Mesenchymal stem cell (in vitro differentiated cells and primary cell): Measurements from ENCODE around the gene MEF2A.
A peak's percentile ranks its signal among the peaks of the same experiment; 100 is the strongest.

Source experiments
- DNase-seq: peaks from one replicate; pipeline ENCODE4 v3.0.0-alpha.2; 2013
- H2AFZ ChIP-seq: one replicate; pipeline ENCODE4 v1.6.1; 2013; ENCODE audit warnings: low read depth, mild to moderate bottlenecking, control low read depth, inconsistent platforms, low read length, moderate library complexity
- H2AK5ac ChIP-seq: 2 replicates; pipeline ENCODE4 v1.6.1; 2013; ENCODE audit warnings: low read length, moderate library complexity, mild to moderate bottlenecking, inconsistent platforms; ENCODE audit not compliant: severe bottlenecking
- H2BK120ac ChIP-seq: one replicate; pipeline ENCODE4 v1.6.1; 2013; ENCODE audit warnings: low read depth, mild to moderate bottlenecking, inconsistent platforms, low read length, moderate library complexity
- H2BK12ac ChIP-seq, 2 experiments: one replicate each; pipeline ENCODE4 v1.6.1; 2013; ENCODE audit warnings: inconsistent platforms in 2 of 2, low read length in 2 of 2, mild to moderate bottlenecking in 2 of 2, moderate library complexity in 2 of 2, control low read depth in 1 of 2
- H2BK15ac ChIP-seq: one replicate; pipeline ENCODE4 v1.6.1; 2013; ENCODE audit warnings: mild to moderate bottlenecking, low read depth, inconsistent platforms; ENCODE audit not compliant: poor library complexity, severe bottlenecking
- H2BK5ac ChIP-seq: 2 replicates; pipeline ENCODE4 v1.6.1; 2013; ENCODE audit warnings: low read depth, mild to moderate bottlenecking, low read length, control low read depth, inconsistent platforms; ENCODE audit not compliant: poor library complexity, severe bottlenecking
- H3K14ac ChIP-seq, 2 experiments: one replicate each; pipeline ENCODE4 v1.6.1; 2013; ENCODE audit warnings: inconsistent platforms in 2 of 2, low read length in 2 of 2, control low read depth in 1 of 2, mild to moderate bottlenecking in 1 of 2, moderate library complexity in 1 of 2
- H3K18ac ChIP-seq, 2 experiments: one replicate each; pipeline ENCODE4 v1.6.1; 2013; ENCODE audit warnings: inconsistent platforms in 2 of 2, low read length in 2 of 2, control low read depth in 1 of 2, low read depth in 1 of 2, mild to moderate bottlenecking in 1 of 2
- H3K23ac ChIP-seq, 2 experiments: one replicate each; pipeline ENCODE4 v1.6.1; 2013; ENCODE audit warnings: inconsistent platforms in 2 of 2, low read length in 2 of 2, mild to moderate bottlenecking in 2 of 2, moderate library complexity in 2 of 2, control low read depth in 1 of 2
- H3K27ac ChIP-seq: 2 replicates; pipeline ENCODE4 v1.5.1; 2013; ENCODE audit warnings: mild to moderate bottlenecking, moderate library complexity, low read length, control low read depth, inconsistent platforms; ENCODE audit not compliant: poor library complexity, severe bottlenecking
- H3K27me3 ChIP-seq, 2 experiments: 2 replicates each; pipeline versions ENCODE4 v1.6.1 to v1.7.0; 2013; ENCODE audit warnings: low read length in 2 of 2, mild to moderate bottlenecking in 2 of 2, moderate library complexity in 2 of 2, control low read depth in 1 of 2, inconsistent platforms in 1 of 2; ENCODE audit not compliant: control insufficient read depth in 1 of 2, insufficient read depth in 1 of 2
- H3K36me3 ChIP-seq, 2 experiments: 2 replicates each; pipeline versions ENCODE4 v1.6.1 to v1.7.0; 2013; ENCODE audit warnings: low read length in 2 of 2, control low read depth in 1 of 2, inconsistent platforms in 1 of 2, low read depth in 1 of 2, mild to moderate bottlenecking in 1 of 2; ENCODE audit not compliant: insufficient read depth in 2 of 2, control insufficient read depth in 1 of 2
- H3K4ac ChIP-seq, 2 experiments: one replicate each; pipeline ENCODE4 v1.6.1; 2013; ENCODE audit warnings: inconsistent platforms in 2 of 2, low read length in 2 of 2, mild to moderate bottlenecking in 2 of 2, moderate library complexity in 2 of 2, control low read depth in 1 of 2, low read depth in 1 of 2
- H3K4me1 ChIP-seq: 2 replicates; pipeline ENCODE4 v1.6.1; 2013; ENCODE audit warnings: low read depth, low read length, control low read depth; ENCODE audit not compliant: control insufficient read depth, insufficient read depth
- H3K4me2 ChIP-seq: 2 replicates; pipeline ENCODE4 v1.6.1; 2013; ENCODE audit warnings: low read length, mild to moderate bottlenecking, inconsistent platforms; ENCODE audit not compliant: poor library complexity, severe bottlenecking
- H3K4me3 ChIP-seq, 2 experiments: 2 replicates each; pipeline versions ENCODE4 v1.5.1 to v1.7.0; 2013; ENCODE audit warnings: low read length in 2 of 2, mild to moderate bottlenecking in 2 of 2, control low read depth in 1 of 2, low read depth in 1 of 2; ENCODE audit not compliant: insufficient read depth in 1 of 2
- H3K79me1 ChIP-seq: replicated peaks from 2 replicates; pipeline ENCODE4 v1.6.1; 2013; ENCODE audit warnings: mild to moderate bottlenecking, control low read depth, low read length, inconsistent platforms; ENCODE audit not compliant: poor library complexity, severe bottlenecking
- H3K9ac ChIP-seq: 2 replicates; pipeline ENCODE4 v1.7.0; 2013; ENCODE audit warnings: mild to moderate bottlenecking, low read length, moderate library complexity
- H3K9me3 ChIP-seq: 2 replicates; pipeline ENCODE4 v1.7.0; 2013; ENCODE audit warnings: mild to moderate bottlenecking, low read length; ENCODE audit not compliant: control insufficient read depth
- H4K8ac ChIP-seq: one replicate; pipeline ENCODE4 v1.6.1; 2013; ENCODE audit warnings: inconsistent platforms, mild to moderate bottlenecking, low read length, moderate library complexity
- H4K91ac ChIP-seq: one replicate; pipeline ENCODE4 v1.6.1; 2013; ENCODE audit warnings: mild to moderate bottlenecking, low read length, inconsistent platforms
- WGBS: methylation state at CpG from one replicate; pipeline ENCODE4 v1.1.7; 2013; ENCODE audit warnings: mixed read lengths; 5-methylcytosine and 5-hydroxymethylcytosine counted together

The MEF2A gene

DNA sequence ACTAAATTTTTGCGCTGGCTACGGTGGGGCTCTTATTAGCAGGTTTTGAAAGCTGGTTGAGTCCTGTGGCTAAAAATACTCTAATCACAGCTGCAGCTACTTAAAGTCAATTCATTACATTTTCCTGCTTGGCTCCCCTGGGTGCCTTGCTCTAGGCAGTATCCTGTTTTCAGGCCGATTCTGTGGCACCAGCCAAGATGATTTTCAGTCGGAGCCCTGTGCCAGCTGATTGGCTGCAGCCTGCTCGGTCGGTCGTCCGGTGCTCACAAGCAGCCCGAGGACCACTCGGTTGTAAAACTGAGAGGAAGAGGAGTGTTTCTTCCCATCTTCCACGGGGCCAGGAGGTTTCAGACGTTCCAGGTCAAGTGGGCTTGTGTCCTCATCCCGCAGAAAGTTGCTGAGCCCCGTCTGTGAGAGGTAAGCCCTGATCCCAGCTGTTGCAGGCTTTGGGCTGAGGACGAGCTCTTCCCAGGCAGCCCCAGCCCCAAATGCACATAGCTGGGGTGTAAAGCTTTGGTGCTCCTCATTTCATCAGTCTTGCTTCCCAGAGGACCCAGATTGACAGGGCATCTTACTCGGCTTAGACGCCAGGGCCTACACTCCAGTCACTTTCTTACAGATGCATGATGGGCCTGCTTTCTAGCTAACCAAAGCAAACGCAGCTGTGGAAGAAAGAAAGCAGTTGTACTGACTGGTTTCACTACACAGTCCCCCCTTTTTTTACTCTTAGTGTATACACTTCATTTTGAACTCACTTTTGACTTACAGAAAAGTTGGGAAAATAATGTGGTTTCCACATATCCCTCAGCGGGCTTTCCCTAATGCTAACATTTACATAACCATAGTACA is 151.6 kb downstream of the MEF2A start:
- WGBS = 77% methylated on average over 19 of the region's 19 CpGs

DNA sequence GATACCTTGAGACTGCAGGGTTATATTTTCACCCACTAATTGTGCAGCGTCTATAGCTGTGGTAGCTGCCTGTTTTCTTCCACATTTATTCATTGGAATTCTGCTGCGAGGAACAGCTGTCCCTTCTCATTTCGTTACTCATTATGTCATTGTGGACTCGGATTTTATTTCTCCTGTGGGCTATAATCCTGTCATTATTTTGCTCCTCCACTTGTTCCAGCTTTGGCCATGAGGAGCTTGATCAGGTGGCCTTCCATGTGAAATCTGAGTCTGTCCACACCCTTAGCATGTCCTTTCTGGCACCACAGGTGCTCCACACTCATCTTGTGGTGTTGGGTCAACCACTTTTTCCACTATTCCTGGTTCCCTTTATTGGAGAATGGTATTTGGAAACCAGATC is 152.6 kb downstream of the MEF2A start:
- peaks cover 4% of the 10 kb centered on the region for H3K4me1 ChIP-seq
- H4K8ac ChIP-seq = no peak overlapping the region
- H2AK5ac ChIP-seq = no peak overlapping the region
- no peak overlapping the region for H2BK5ac ChIP-seq
- H4K91ac ChIP-seq = no peak overlapping the region
- no peak overlapping the region for H3K27ac ChIP-seq
- no peaks in the 10 kb centered on the region for H3K9me3 ChIP-seq
- no peak overlapping the region for H2BK12ac ChIP-seq
- H3K9ac ChIP-seq = no peak overlapping the region
- no peak overlapping the region for H3K14ac ChIP-seq
- H2BK120ac ChIP-seq = no peak overlapping the region
- H3K36me3 ChIP-seq = peaks cover 13 to 34% of the 10 kb centered on the region in 2 experiments
- H2BK15ac ChIP-seq = no peak overlapping the region
- DNase-seq = no peak
- peaks cover 14% of the 10 kb centered on the region for H3K79me1 ChIP-seq
- no peak overlapping the region for H3K4ac ChIP-seq
- H3K4me3 ChIP-seq = peak overlapping the region in 1 of 2 experiments; percentile 69
- H3K23ac ChIP-seq = no peak overlapping the region
- 87% methylated on average over 4 of the region's 4 CpGs for WGBS
- H3K18ac ChIP-seq = no peak overlapping the region
- H3K4me2 ChIP-seq = no peak overlapping the region
- no peaks in the 10 kb centered on the region for H3K27me3 ChIP-seq
- H2AFZ ChIP-seq = no peak overlapping the region

More for the DNA sequence above, 151.6 kb downstream of the MEF2A start:
- Histone ChIP-seq H3K4ac (no peak overlapping the region), H2BK12ac (peak overlapping the region in 1 of 2 experiments; percentile 17), H3K36me3 (peaks cover 18 to 43% of the 10 kb centered on the region in 2 experiments), H2AK5ac (no peak overlapping the region), H3K4me2 (no peak overlapping the region), H4K91ac (no peak overlapping the region), H3K23ac (no peak overlapping the region), H3K4me3 (peak overlapping the region in 1 of 2 experiments; percentile 69), H3K18ac (no peak overlapping the region), H2BK15ac (no peak overlapping the region), H3K14ac (no peak overlapping the region), H3K27ac (no peak overlapping the region), H3K4me1 (peaks cover 4% of the 10 kb centered on the region), H2AFZ (no peak overlapping the region), H4K8ac (no peak overlapping the region), H3K9me3 (no peaks in the 10 kb centered on the region), H3K9ac (peak overlapping the region; percentile 69), H3K27me3 (no peaks in the 10 kb centered on the region), H3K79me1 (peaks cover 16% of the 10 kb centered on the region), H2BK5ac (no peak overlapping the region), H2BK120ac (no peak overlapping the region)
- DNase-seq = no peak

DNA sequence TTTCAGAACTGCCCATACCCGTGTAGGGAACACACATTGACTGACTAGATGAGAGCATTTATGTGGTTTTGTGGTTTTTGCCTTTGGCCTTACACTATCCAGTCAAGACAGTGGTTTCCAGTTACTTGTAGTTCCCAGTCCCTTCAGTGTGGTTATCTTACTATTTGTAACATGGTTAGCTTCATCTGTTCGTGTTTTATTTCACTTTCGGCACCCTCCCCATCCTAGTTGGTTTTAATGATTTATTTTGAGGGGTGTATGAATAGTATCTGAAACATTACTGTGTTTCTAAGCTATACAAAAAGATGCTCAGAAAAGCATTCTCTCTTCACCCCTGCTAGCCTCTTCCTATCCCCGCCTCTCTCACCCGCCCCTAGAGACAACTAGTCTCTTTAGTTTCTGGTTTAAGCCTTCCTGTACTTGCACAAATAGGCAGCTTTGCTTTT is 153.3 kb downstream of the MEF2A start:
- no peak overlapping the region for H3K23ac ChIP-seq
- peak; percentile 84 for DNase-seq
- no peak overlapping the region for H3K9ac ChIP-seq
- H3K18ac ChIP-seq = no peak overlapping the region
- no peak overlapping the region for H2AFZ ChIP-seq
- peaks cover 13 to 33% of the 10 kb centered on the region in 2 experiments for H3K36me3 ChIP-seq
- H3K4me3 ChIP-seq = peak overlapping the region in 1 of 2 experiments; percentile 69
- H2BK12ac ChIP-seq = no peak overlapping the region
- no peak overlapping the region for H4K8ac ChIP-seq
- no peak overlapping the region for H3K4me2 ChIP-seq
- 67% methylated on average over 3 of the region's 5 CpGs for WGBS
- H3K14ac ChIP-seq = no peak overlapping the region
- H3K4me1 ChIP-seq = peaks cover 4% of the 10 kb centered on the region
- H3K79me1 ChIP-seq = peaks cover 14% of the 10 kb centered on the region
- no peak overlapping the region for H2BK15ac ChIP-seq
- no peak overlapping the region for H2AK5ac ChIP-seq
- no peaks in the 10 kb centered on the region for H3K27me3 ChIP-seq
- no peak overlapping the region for H2BK5ac ChIP-seq
- H3K4ac ChIP-seq = no peak overlapping the region
- no peak overlapping the region for H3K27ac ChIP-seq
- no peak overlapping the region for H4K91ac ChIP-seq
- no peak overlapping the region for H2BK120ac ChIP-seq
- H3K9me3 ChIP-seq = no peaks in the 10 kb centered on the region

DNA sequence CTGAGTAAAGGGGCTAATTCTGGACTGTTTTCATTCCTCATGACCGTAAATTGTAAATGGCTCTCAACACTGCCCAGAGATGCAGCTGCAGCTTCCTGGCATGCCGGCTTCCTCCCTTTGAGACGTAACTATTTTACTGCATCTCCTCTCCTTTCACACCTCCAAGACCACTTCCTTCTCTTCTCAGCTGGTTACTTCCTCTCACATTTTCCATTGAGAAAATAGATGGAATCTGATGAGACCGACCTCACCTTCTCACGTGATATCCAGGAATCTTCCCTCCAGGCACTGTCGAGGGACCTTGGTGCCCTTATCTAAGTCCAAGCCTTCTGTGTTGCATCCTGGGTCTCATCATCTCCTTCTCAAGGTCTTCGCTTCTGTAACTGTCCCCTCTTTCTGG is 154.7 kb downstream of the MEF2A start:
- H3K9me3 ChIP-seq = no peaks in the 10 kb centered on the region
- H2BK12ac ChIP-seq = no peak overlapping the region
- H3K36me3 ChIP-seq = peaks cover 14 to 32% of the 10 kb centered on the region in 2 experiments
- H3K4me1 ChIP-seq = peaks cover 4% of the 10 kb centered on the region
- no peak overlapping the region for H2BK5ac ChIP-seq
- no peak overlapping the region for H3K14ac ChIP-seq
- H3K9ac ChIP-seq = no peak overlapping the region
- peaks cover 15% of the 10 kb centered on the region for H3K79me1 ChIP-seq
- no peak overlapping the region for H2BK15ac ChIP-seq
- DNase-seq = no peak
- 73% methylated on average over 7 of the region's 7 CpGs for WGBS
- no peak overlapping the region for H2BK120ac ChIP-seq
- no peak overlapping the region for H3K27ac ChIP-seq
- H2AFZ ChIP-seq = no peak overlapping the region
- H3K18ac ChIP-seq = no peak overlapping the region
- H3K4me3 ChIP-seq = no peak overlapping the region
- no peak overlapping the region for H3K4me2 ChIP-seq
- no peaks in the 10 kb centered on the region for H3K27me3 ChIP-seq
- H4K8ac ChIP-seq = no peak overlapping the region
- no peak overlapping the region for H3K4ac ChIP-seq
- no peak overlapping the region for H4K91ac ChIP-seq
- H3K23ac ChIP-seq = no peak overlapping the region
- H2AK5ac ChIP-seq = no peak overlapping the region
